Astrocyte (in vitro differentiated cells and primary cell): ENCODE measurements around the gene SURF6.

Source experiments
- EZH2 ChIP-seq: IDR thresholded peaks from 2 replicates; pipeline ENCODE4 v1.6.1; 2012; ENCODE audit warnings: mild to moderate bottlenecking, low read length, inconsistent platforms; ENCODE audit not compliant: insufficient read depth
- TF ChIP-seq, protein P1 (sequence below): IDR thresholded peaks from 2 replicates; pipeline ENCODE4 v1.5.1; 2011; ENCODE audit warnings: low read depth, mild to moderate bottlenecking, inconsistent platforms, low read length, moderate library complexity; ENCODE audit not compliant: insufficient read depth

DNA sequence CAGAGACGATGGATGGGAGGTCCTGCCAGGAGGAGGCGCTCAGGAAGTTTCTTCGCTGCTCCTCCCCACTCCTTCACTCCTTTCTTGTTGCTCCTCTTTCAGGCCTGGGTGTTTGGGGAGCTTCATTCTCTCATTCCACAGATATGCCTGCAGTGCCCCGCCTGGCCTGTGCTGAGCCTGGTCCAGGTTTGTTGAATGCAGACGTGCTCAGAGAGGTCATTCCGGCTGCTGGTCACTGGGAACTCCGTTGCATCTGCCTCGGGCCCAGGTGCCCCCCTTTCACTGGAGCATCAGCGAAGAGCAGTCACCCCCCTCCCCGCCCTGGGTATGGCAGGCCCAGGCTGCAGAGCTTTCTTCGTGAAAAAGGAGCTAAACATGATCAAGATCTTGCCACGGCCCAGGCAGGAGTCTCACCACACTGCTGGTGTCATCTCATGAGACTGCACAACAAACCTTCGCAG is 15.5 kb downstream of the SURF6 start:
- TF ChIP-seq, protein P1, sequence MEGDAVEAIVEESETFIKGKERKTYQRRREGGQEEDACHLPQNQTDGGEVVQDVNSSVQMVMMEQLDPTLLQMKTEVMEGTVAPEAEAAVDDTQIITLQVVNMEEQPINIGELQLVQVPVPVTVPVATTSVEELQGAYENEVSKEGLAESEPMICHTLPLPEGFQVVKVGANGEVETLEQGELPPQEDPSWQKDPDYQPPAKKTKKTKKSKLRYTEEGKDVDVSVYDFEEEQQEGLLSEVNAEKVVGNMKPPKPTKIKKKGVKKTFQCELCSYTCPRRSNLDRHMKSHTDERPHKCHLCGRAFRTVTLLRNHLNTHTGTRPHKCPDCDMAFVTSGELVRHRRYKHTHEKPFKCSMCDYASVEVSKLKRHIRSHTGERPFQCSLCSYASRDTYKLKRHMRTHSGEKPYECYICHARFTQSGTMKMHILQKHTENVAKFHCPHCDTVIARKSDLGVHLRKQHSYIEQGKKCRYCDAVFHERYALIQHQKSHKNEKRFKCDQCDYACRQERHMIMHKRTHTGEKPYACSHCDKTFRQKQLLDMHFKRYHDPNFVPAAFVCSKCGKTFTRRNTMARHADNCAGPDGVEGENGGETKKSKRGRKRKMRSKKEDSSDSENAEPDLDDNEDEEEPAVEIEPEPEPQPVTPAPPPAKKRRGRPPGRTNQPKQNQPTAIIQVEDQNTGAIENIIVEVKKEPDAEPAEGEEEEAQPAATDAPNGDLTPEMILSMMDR, result no peak
- TF ChIP-seq EZH2, result no peak
